ENCODE data around the gene SLC25A25. TPM values are rescaled to one million over a fixed set of nuclear protein-coding genes. Genes with fewer than 3 reads are reported as not detected.

SLC25A25 gene
- total and polyA plus RNA-seq, 2 of the 8 experiments (the other 6 are each of a cell fraction or from before 2014, with no cell fraction given), result 6.5 to 18.5 TPM

- no peaks in the 10 kb centered on the region for H3K9me3 ChIP-seq (ENCODE audit: insufficient read depth in 2 of 2, low read depth in 1 of 2, low read length in 1 of 2)
- no peak overlapping the region for H3K9ac ChIP-seq (replicated peaks in 1 of 4; ENCODE audit: extremely low read depth in 1 of 4, low read depth in 3 of 4, low read length in 3 of 4)
- no peak overlapping the region for H3K18ac ChIP-seq (ENCODE audit: extremely low read depth, low read length)
- H3K79me1 ChIP-seq (ENCODE audit: low read depth, low read length), result no peaks in the 10 kb centered on the region
- no peak overlapping the region for H3K56ac ChIP-seq (replicated peaks; ENCODE audit: insufficient read length, low read depth, low read length)
- H3K14ac ChIP-seq (ENCODE audit: insufficient read length), result no peak overlapping the region
- no peaks in the 10 kb centered on the region for H3K4me1 ChIP-seq (replicated peaks in 1 of 4; ENCODE audit: control insufficient read depth in 3 of 4, insufficient read depth in 4 of 4, low read length in 3 of 4)
- no peaks in the 10 kb centered on the region for H4K20me1 ChIP-seq (replicated peaks in 1 of 2; ENCODE audit: control insufficient read depth in 1 of 2, insufficient read depth in 2 of 2, low read length in 2 of 2)
- H3K4me2 ChIP-seq (ENCODE audit: insufficient read depth in 1 of 2, low read depth in 2 of 2, low read length in 2 of 2), result no peak overlapping the region
- H2AFZ ChIP-seq (ENCODE audit: low read length), result no peak overlapping the region
- no peaks in the 10 kb centered on the region for H3K79me2 ChIP-seq (ENCODE audit: control insufficient read depth in 1 of 2, insufficient read depth in 2 of 2, low read length in 2 of 2)
- FAIRE-seq (no peak), DNase-seq (ENCODE audit: low read depth in 1 of 2, low spot score in 2 of 2) (no peak)
- no peaks in the 10 kb centered on the region for H3K27me3 ChIP-seq (replicated peaks in 1 of 4; ENCODE audit: control insufficient read depth in 3 of 4, extremely low read depth in 1 of 4, insufficient read depth in 3 of 4, low read length in 3 of 4)
- H4K8ac ChIP-seq (ENCODE audit: extremely low read depth, insufficient read depth, low read length), result no peak overlapping the region
- no peak overlapping the region for H3K4ac ChIP-seq (replicated peaks; ENCODE audit: insufficient read length, low read depth, low read length)
- no peaks in the 10 kb centered on the region for H3K36me3 ChIP-seq (ENCODE audit: control insufficient read depth in 2 of 4, insufficient read depth in 4 of 4, low read length in 3 of 4)
- ChIA-PET CTCF (ENCODE audit: partially characterized antibody) (interaction anchor here (1.2 to 38.5 kb wide), 4 partner anchors 12 to 74 kb away, joined by 7 to 825 read pairs (median 56); partner anchors contain the start of gene DPM2), POLR2A (ENCODE audit: partially characterized antibody) (interaction anchor here (0.6 kb wide), 1 partner anchor 39 kb away, joined by 3 read pairs; no protein-coding TSS in a partner anchor)
- no peak overlapping the region for H2BK15ac ChIP-seq (ENCODE audit: low read length)
- no peak overlapping the region for H2BK5ac ChIP-seq (ENCODE audit: low read depth, low read length)
- no peak overlapping the region for H4K5ac ChIP-seq (ENCODE audit: insufficient read length, low read depth, low read length)
- no peak overlapping the region for H4K91ac ChIP-seq (replicated peaks; ENCODE audit: insufficient read length, low read length)
- H2BK12ac ChIP-seq (ENCODE audit: low read depth, low read length), result no peak overlapping the region
- no peak overlapping the region for H3K4me3 ChIP-seq (ENCODE audit: extremely low read depth in 1 of 4, insufficient read depth in 2 of 4, low read depth in 3 of 4, low read length in 4 of 4)
- no peak overlapping the region for H2AK5ac ChIP-seq (ENCODE audit: low read depth, low read length)
- no peaks in the 10 kb centered on the region for H3K23me2 ChIP-seq (ENCODE audit: low read depth, low read length)
- WGBS, 2 experiments (ENCODE audit: extremely low coverage in 1 of 2, insufficient coverage in 1 of 2, insufficient read length in 1 of 2, insufficient replicate concordance in 2 of 2, low coverage in 1 of 2, low lambda C conversion rate in 2 of 2, missing lambda C conversion rate in 1 of 2), result 90% methylated on average over 2 of the region's 2 CpGs; no CpG with 5 or more reads in 1 of the 2 experiments
- no peak overlapping the region for H2BK120ac ChIP-seq (replicated peaks; ENCODE audit: low read depth, low read length)
- no peak overlapping the region for H3K27ac ChIP-seq (ENCODE audit: low read depth, low read length)
- TF ChIP-seq SIN3A (conservative IDR thresholded peaks at IDR 0.05 in 1 of 2, IDR thresholded peaks at IDR 0.05 in 1 of 2; ENCODE audit: low read depth in 1 of 2, low read length in 2 of 2), result no peak
- TF ChIP-seq SIRT6 (IDR thresholded peaks at IDR 0.05; ENCODE audit: low read length), result no peak
- no peak for TF ChIP-seq MAFK (IDR thresholded peaks at IDR 0.05; ENCODE audit: low read depth, low read length)
- TF ChIP-seq, protein P1, sequence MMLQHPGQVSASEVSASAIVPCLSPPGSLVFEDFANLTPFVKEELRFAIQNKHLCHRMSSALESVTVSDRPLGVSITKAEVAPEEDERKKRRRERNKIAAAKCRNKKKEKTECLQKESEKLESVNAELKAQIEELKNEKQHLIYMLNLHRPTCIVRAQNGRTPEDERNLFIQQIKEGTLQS (IDR thresholded peaks at IDR 0.05; ENCODE audit: insufficient read depth, low read depth, low read length), result no peak
- no peak for TF ChIP-seq CBX5 (IDR thresholded peaks at IDR 0.05; ENCODE audit: low read depth, low read length)
- no peak for TF ChIP-seq SP4 (IDR thresholded peaks at IDR 0.05; ENCODE audit: low read length)
- TF ChIP-seq KDM4A (IDR thresholded peaks at IDR 0.05; ENCODE audit: low read depth, low read length, severe bottlenecking), result no peak
- TF ChIP-seq SIX5 (IDR thresholded peaks at IDR 0.05; ENCODE audit: low read depth, low read length), result no peak
- H2BK20ac ChIP-seq (ENCODE audit: low read length), result no peak overlapping the region
- no peak overlapping the region for H3K23ac ChIP-seq (ENCODE audit: insufficient read length)
Observed at GRCh38 chr9:128022886-128023285, 45.1 kb upstream of the SLC25A25 start.
